ENCODE measurements around the gene WDR7.
"Not testable (repeated sequence)": the region's sequence is repeated elsewhere in the genome, so short reads cannot be mapped to it uniquely, and the experiment has no call there.

The WDR7 gene

GRCh38 chr18:56652802-56653201 lies 1.6 kb downstream of the WDR7 start:
- H3K4me3 ChIP-seq (ENCODE audit: low read depth, low read length): no peak overlapping the region
- DNase-seq (ENCODE audit: low read depth): no peak
- no peak for TF ChIP-seq CTCF (conservative IDR thresholded peaks at IDR 0.05; ENCODE audit: low read depth, low read length)

- H3K4me3 ChIP-seq (ENCODE audit: low read depth, low read length); DNase-seq (ENCODE audit: low read depth): not testable (repeated sequence)
Measured at GRCh38 chr18:56654280-56654679, 3.1 kb downstream of the WDR7 start.

- TF ChIP-seq CTCF (conservative IDR thresholded peaks at IDR 0.05; ENCODE audit: low read depth, low read length): no peak
- DNase-seq (ENCODE audit: low read depth): no peak
Measured at GRCh38 chr18:56658261-56658660, 7.1 kb downstream of the WDR7 start.

GRCh38 chr18:56659111-56659510 lies 8.0 kb downstream of the WDR7 start:
- no peak overlapping the region for H3K4me3 ChIP-seq (ENCODE audit: low read depth, low read length)
- no peak for TF ChIP-seq CTCF (conservative IDR thresholded peaks at IDR 0.05; ENCODE audit: low read depth, low read length)
- DNase-seq (ENCODE audit: low read depth): no peak

More at GRCh38 chr18:56658261-56658660, 7.1 kb downstream of the WDR7 start:
- H3K4me3 ChIP-seq (ENCODE audit: low read depth, low read length): no peak overlapping the region

- DNase-seq (ENCODE audit: low read depth): no peak
- H3K4me3 ChIP-seq (ENCODE audit: low read depth, low read length): no peak overlapping the region
- no peak for TF ChIP-seq CTCF (conservative IDR thresholded peaks at IDR 0.05; ENCODE audit: low read depth, low read length)
Measured at GRCh38 chr18:56660655-56661054, 9.5 kb downstream of the WDR7 start.

- H3K4me3 ChIP-seq (ENCODE audit: low read depth, low read length): no peak overlapping the region
- DNase-seq (ENCODE audit: low read depth): peak; percentile 39
- no peak for TF ChIP-seq CTCF (conservative IDR thresholded peaks at IDR 0.05; ENCODE audit: low read depth, low read length)
Measured at GRCh38 chr18:56661360-56662062, 10.4 kb downstream of the WDR7 start.

- no peak for DNase-seq (ENCODE audit: low read depth)
- H3K4me3 ChIP-seq (ENCODE audit: low read depth, low read length): no peak overlapping the region
- TF ChIP-seq CTCF (conservative IDR thresholded peaks at IDR 0.05; ENCODE audit: low read depth, low read length): no peak
Measured at GRCh38 chr18:56662063-56662408, 10.9 kb downstream of the WDR7 start.

Measured in choroid plexus epithelial cell (primary cell).